GM19238 (cell line): ENCODE measurements around the gene GLYR1.

Experiments
- DNase-seq: peaks from one replicate; pipeline ENCODE4 v3.0.0; 2011; ENCODE audit warnings: low spot score; ENCODE audit not compliant: insufficient read length

The GLYR1 gene

GRCh38 chr16:4811242-4811641 lies 35.8 kb downstream of the GLYR1 start:
- DNase-seq = no peak

DNA sequence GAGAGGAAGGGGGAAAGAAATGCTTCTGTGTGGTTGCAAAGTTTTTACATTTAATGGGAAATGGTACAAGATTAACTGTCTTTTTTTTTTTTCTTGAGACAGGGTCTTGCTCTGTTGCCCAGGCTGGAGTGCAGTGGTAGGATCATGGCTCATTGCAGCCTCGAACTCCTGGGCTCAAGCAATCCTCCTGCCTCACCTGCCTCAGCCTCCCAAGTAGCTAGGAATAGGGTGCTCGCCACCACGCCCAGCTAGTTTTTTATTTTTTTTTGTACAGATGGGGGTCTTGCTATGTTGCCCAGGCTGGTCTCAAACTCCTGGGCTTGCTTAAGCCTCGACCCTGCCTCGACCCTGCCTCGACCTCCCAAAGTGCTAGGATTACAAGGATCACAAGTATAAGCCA lies 40.8 kb downstream of the GLYR1 start:
- no peak for DNase-seq

- no peak for DNase-seq
Observed at GRCh38 chr16:4805231-4805630, 41.9 kb downstream of the GLYR1 start.

DNA sequence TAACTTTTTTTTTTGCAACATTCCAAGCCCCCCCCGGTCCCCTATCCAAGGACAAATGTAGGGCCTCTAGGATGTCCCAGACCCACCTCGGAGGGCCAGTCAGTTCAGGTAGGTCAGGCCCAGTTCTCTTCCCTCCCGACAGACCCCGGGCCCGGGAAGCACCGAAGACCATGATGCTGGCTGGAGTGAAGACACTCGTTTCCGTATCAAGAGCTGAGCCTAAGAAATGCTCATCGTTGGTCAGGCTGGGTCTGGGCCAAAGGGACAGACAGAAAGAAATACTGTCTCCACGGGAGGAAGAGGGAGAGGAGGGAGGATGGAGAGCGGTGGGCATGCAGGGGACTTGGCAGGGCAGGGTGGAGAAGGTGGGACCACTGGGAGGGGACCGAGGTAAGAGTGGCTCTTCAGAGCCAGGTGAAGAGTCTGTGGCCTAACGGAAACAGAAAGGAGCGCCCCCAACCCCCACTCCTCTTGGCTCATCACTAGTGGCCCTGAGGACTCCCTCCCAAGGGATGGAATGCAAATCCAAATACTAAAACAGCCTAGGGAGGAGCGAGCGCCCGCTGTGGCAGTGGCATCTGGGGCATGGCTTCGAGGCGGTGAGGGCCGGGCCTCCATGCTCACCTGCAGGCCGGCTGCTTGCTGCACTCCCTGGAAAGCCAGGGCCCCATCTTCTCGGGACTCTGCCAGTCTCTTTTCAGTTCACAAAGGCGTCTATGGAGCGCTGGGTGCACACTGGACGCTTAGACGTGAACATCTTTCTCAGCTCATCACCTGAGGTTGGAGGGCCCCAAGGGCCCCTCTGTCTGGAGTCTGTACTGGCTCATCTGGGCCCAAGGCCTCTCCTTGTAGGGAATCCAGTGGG lies 43.0 kb downstream of the GLYR1 start:
- no peak for DNase-seq

GRCh38 chr16:4803401-4803844 lies 43.7 kb downstream of the GLYR1 start:
- DNase-seq = no peak

GRCh38 chr16:4802659-4803287 lies 44.3 kb downstream of the GLYR1 start:
- DNase-seq = peak; percentile 99

- DNase-seq = peak; percentile 71
Observed at GRCh38 chr16:4801962-4802658, 45.0 kb downstream of the GLYR1 start, which contains the start of gene ROGDI. Gene ROGDI, minus strand, starts transcription at chr16:4802633. Its CDS starts 62 bp downstream, at chr16:4802571.

- no peak for DNase-seq
Observed at GRCh38 chr16:4801051-4801961, 45.8 kb downstream of the GLYR1 start.

GRCh38 chr16:4800290-4801041 lies 46.6 kb downstream of the GLYR1 start:
- DNase-seq = peak; percentile 53

DNA sequence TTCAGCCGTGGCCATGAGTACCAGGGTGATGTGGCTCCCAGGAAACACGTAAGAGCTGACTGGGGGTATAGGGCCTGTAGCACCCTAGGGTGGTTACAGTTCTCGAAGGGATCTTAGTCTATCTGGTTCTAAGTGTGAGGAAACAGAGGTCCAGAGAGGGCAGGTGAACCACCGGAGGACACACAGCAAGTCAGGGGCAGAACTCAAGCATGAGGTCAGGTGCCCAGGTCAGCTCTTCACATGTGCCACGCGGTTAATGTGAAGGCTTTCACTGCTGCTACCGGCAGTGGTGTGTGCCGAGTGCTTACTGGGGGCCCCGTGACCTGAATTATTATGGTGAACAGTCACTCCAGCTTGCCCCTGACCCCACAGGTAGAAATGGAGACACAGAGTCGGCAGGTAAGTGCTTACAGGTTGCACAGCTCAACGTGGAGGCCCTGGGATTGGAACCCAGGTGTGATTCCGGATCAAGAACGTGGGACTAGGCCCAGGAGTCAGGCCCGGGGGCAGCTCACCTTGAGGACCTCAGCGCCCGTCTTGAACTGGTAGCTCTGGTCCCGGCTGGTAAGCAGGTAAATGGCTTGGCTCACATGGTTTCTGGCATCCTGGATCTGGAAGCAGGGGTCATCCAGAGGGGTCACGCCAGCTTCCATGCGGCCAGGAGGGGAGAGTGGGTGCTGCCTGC lies 47.8 kb downstream of the GLYR1 start:
- DNase-seq = no peak

DNA sequence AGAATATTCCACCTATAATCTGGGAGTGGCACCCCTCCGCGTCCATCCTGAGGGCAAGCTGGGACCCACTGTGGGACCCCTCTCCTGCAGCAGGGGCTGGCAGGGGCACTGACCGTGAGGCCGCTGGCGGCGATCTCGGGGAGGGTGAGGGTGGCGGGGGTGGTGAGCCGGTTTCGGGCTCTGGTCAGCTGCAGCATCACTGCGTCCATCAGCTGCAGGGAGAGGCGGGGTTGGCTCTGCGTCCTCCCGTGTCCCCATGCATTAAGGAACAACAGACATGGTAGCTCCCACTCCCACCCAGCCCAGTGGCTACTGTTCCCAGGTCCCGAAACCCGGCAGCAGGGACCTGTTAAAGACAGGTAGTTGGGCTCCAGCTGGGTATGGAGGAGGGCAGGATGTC lies 48.6 kb downstream of the GLYR1 start:
- no peak for DNase-seq

DNA sequence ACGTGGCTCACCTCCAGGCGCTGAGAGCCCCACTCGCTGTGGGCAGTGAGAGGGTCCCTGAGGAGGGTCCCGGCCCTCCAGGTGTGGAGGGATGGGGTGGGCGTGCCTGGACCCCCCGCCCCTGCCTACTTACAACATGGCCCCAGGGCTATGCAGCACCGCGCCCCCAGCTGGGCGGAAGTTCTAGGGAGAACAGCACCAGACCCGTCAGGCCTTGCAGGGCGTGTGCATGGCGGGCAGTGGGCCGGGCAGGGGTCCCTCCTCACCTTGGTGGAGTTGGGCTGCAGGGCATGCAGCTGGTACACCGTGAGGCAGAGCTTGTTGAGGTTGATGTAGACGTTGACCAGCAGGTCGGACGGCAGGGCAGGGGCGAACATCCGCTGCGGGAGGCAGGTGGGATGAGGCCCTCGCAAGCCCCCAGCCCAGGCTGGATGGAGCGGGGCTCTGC lies 49.3 kb downstream of the GLYR1 start:
- no peak for DNase-seq

DNA sequence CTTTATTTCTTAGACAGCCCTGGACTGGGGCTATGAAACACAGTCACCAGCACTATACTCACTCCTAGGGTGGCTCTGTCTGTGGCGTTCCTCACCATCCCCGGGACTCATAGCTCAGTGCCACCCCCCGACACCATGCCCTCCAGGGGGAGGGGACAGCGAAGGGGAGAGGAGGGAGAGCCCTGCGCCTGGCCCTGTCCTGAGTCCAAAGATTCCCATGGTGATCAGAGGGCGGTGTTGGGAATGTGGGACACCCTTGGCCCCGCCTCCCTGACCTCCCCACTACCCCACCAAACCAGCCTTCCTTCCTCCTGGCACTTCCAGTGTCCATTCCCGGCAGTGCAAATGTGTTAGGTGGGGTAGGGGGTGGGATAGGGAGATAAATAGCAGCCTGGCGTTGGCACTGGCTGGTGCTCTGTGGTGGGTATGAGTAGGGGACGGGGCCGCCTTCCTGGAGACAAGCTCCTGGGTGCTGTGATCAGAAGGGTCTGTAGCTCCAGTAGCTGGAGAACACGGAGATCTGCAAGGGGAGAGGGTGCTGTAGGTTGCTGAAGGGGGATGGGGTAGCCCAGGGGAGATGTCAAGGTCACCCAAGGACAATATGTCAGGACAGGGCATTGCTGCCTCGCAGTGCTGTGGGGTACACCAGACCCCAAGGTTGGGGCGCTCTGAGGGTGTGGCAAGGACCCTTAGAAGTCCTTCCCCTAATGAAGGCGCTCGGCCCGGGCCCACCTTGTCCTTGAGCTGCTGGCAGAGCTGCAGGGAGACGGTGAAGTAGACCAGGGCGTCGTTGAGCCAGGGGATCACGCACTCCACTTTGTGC lies 49.9 kb downstream of the GLYR1 start:
- no peak for DNase-seq

- DNase-seq = no peak
Observed at GRCh38 chr16:4795828-4796572, 51.1 kb downstream of the GLYR1 start.

GRCh38 chr16:4795181-4795827 lies 51.8 kb downstream of the GLYR1 start, which contains the start of gene SMIM22:
Gene SMIM22, plus strand, starts transcription at chr16:4795369. Its CDS starts 366 bp downstream, at chr16:4795735.
- no peak for DNase-seq

- no peak for DNase-seq
Observed at GRCh38 chr16:4792951-4793513, 54.1 kb downstream of the GLYR1 start.

DNA sequence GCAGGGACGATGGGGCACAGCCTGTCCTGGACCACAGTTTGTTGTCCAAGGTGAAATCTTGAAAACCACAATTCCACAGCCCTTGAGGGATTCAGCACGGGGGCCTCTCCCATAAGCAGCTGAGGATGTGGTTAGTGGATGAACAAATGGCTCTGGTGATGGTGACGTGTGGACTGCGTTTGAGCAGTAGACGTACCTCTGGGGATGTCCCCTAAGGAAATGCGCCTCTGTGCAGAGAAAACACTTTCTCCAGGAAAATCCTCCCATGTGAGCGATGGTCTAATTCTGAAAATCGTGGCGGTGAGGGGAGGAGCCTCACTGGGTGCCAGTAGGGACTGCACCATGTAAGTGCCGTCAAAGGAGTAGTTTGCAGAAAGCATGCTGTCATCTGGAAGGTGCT lies 56.2 kb downstream of the GLYR1 start:
- no peak for DNase-seq
